Smooth muscle cell (in vitro differentiated cells): ENCODE measurements around the gene FHIT. TPM values are rescaled to one million over a fixed set of nuclear protein-coding genes. Genes with fewer than 3 reads are reported as not detected.

ENCODE experiments used
- DNase-seq: peaks from one replicate; lab custom pipeline; 2025; ENCODE audit not compliant: unreplicated experiment; lab: John Stamatoyannopoulos, UW
- H2AFZ ChIP-seq: fragments of 200-600 bp; sonication (generic); 2 replicates; pipeline ENCODE4 v1.6.0; 2016; ENCODE audit warnings: antibody characterized with exemption, low read depth, mild to moderate bottlenecking
- H3F3A ChIP-seq: fragments of 200-600 bp; sonication (generic); 2 replicates; pipeline ENCODE4 v1.6.0; 2017; ENCODE audit warnings: antibody characterized with exemption, low read depth
- H3K27ac ChIP-seq: fragments of 200-600 bp; sonication (generic); 2 replicates; pipeline ENCODE4 v1.5.1; 2016; ENCODE audit warnings: low read depth, mild to moderate bottlenecking
- H3K27me3 ChIP-seq: fragments of 200-600 bp; sonication (generic); 2 replicates; pipeline ENCODE4 v1.6.1; 2016; ENCODE audit warnings: low read depth, mild to moderate bottlenecking
- H3K36me3 ChIP-seq: fragments of 200-600 bp; sonication (generic); 2 replicates; pipeline ENCODE4 v1.5.1; 2016; ENCODE audit warnings: low read depth
- H3K4me1 ChIP-seq: fragments of 200-600 bp; sonication (generic); 2 replicates; pipeline ENCODE4 v1.5.1; 2016; ENCODE audit warnings: low read depth
- H3K4me2 ChIP-seq: fragments of 200-600 bp; sonication (generic); 2 replicates; pipeline ENCODE4 v1.6.0; 2016; ENCODE audit warnings: mild to moderate bottlenecking
- H3K4me3 ChIP-seq: fragments of 200-600 bp; sonication (generic); 2 replicates; pipeline ENCODE4 v1.5.1; 2016; ENCODE audit warnings: mild to moderate bottlenecking
- H3K79me2 ChIP-seq: fragments of 200-600 bp; sonication (generic); 2 replicates; pipeline ENCODE4 v1.6.0; 2016; ENCODE audit warnings: low read depth, mild to moderate bottlenecking
- H3K9ac ChIP-seq: fragments of 200-600 bp; sonication (generic); 2 replicates; pipeline ENCODE4 v1.6.0; 2016; ENCODE audit warnings: low read depth
- H3K9me3 ChIP-seq: fragments of 200-600 bp; sonication (generic); replicated peaks from 2 replicates; pipeline ENCODE4 v1.5.1; 2016; ENCODE audit warnings: low read depth
- H4K20me1 ChIP-seq: fragments of 200-600 bp; sonication (generic); 2 replicates; pipeline ENCODE4 v1.6.0; 2016; ENCODE audit warnings: low read depth
- WGBS: methylation state at CpG from one replicate; pipeline ENCODE4 v1.1.7; 2016; ENCODE audit warnings: low lambda C conversion rate; 5-methylcytosine and 5-hydroxymethylcytosine counted together
- polyA plus RNA-seq: library from polyadenylated mRNA; unstranded; fragments of >200 nt; fragmentation: Nextera tagmentation; extraction: Ambion mirVana; gene quantifications from 2 replicates; pipeline ENCODE4 v1.2.1, GENCODE V29; 2016
- total RNA-seq: library from RNA; depleted of rRNA; stranded (reverse); fragments of >200 nt; gene quantifications from 2 replicates; pipeline ENCODE4 v1.2.3, GENCODE V29; 2014
- TF ChIP-seq, protein P1 (sequence below): fragments of 200-600 bp; sonication (generic); IDR thresholded peaks from 2 replicates; pipeline ENCODE4 v1.5.1; 2017; ENCODE audit warnings: borderline replicate concordance, mild to moderate bottlenecking, antibody characterized with exemption; ENCODE audit not compliant: insufficient read depth, poor library complexity, severe bottlenecking

The FHIT gene
- total and polyA plus RNA-seq, 2 experiments from 2014 or later, result 5.9 to 6.7 TPM

DNA sequence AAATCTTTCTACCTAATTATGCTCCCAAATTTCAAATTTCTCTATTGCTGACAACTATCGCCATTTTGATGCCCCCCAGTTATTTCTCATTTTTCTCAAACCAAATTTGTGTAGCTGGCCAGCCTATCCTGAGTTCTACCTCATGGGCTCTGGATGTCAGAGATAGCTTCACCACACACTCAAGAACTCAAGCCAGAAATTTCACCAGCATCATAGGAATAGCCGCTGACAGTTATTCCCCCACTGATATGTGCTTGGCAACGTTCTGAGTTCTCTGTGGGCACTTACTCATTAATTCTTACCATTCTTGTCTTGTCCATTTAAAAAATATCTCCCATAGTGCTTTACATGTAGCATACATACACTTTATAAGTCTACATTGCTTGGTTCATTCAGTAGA is 264.7 kb downstream of the FHIT start:
- H3K9me3 ChIP-seq, result peaks cover 6% of the 10 kb centered on the region
- no peak overlapping the region for H3K4me3 ChIP-seq
- H2AFZ ChIP-seq, result no peak overlapping the region
- WGBS, result 91% methylated on average over 3 of the region's 3 CpGs
- TF ChIP-seq, protein P1, sequence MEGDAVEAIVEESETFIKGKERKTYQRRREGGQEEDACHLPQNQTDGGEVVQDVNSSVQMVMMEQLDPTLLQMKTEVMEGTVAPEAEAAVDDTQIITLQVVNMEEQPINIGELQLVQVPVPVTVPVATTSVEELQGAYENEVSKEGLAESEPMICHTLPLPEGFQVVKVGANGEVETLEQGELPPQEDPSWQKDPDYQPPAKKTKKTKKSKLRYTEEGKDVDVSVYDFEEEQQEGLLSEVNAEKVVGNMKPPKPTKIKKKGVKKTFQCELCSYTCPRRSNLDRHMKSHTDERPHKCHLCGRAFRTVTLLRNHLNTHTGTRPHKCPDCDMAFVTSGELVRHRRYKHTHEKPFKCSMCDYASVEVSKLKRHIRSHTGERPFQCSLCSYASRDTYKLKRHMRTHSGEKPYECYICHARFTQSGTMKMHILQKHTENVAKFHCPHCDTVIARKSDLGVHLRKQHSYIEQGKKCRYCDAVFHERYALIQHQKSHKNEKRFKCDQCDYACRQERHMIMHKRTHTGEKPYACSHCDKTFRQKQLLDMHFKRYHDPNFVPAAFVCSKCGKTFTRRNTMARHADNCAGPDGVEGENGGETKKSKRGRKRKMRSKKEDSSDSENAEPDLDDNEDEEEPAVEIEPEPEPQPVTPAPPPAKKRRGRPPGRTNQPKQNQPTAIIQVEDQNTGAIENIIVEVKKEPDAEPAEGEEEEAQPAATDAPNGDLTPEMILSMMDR, result no peak
- no peak overlapping the region for H3K27ac ChIP-seq
- no peaks in the 10 kb centered on the region for H3K36me3 ChIP-seq
- H3F3A ChIP-seq, result no peaks in the 10 kb centered on the region
- DNase-seq, result no peak
- no peaks in the 10 kb centered on the region for H3K4me1 ChIP-seq
- no peaks in the 10 kb centered on the region for H4K20me1 ChIP-seq
- no peaks in the 10 kb centered on the region for H3K27me3 ChIP-seq
- H3K9ac ChIP-seq, result no peak overlapping the region
- no peak overlapping the region for H3K4me2 ChIP-seq
- no peaks in the 10 kb centered on the region for H3K79me2 ChIP-seq

DNA sequence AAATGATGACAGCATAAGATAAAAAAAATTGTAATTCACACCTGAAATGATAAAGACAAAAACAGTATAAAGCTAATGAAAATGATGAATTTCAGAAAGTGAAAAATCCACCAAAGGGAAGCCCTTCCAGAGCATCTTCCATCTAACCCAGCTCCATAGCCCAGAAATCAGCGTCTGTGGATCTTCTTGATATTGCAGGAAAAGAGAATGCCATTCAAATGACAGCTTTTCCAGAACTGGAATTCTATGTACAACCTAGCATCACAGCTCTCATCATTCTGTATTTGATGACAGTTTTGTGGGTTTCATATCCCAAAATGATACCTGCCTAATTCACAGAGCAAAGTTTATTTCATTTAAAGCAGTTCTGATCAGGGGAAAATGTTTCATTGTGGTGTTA is 267.3 kb downstream of the FHIT start:
- WGBS, result 97% methylated on average over 1 of the region's 1 CpG
- Histone ChIP-seq H3K4me2 (no peak overlapping the region), H3K4me3 (no peak overlapping the region), H3K27ac (no peak overlapping the region), H4K20me1 (no peaks in the 10 kb centered on the region), H3K27me3 (no peaks in the 10 kb centered on the region), H3K9me3 (peaks cover 6% of the 10 kb centered on the region), H3K36me3 (no peaks in the 10 kb centered on the region), H3K9ac (no peak overlapping the region), H3K79me2 (no peaks in the 10 kb centered on the region), H3F3A (peaks cover 6% of the 10 kb centered on the region), H3K4me1 (peaks cover 5% of the 10 kb centered on the region), H2AFZ (no peak overlapping the region)
- no peak for DNase-seq
- TF ChIP-seq, protein P1, result no peak

DNA sequence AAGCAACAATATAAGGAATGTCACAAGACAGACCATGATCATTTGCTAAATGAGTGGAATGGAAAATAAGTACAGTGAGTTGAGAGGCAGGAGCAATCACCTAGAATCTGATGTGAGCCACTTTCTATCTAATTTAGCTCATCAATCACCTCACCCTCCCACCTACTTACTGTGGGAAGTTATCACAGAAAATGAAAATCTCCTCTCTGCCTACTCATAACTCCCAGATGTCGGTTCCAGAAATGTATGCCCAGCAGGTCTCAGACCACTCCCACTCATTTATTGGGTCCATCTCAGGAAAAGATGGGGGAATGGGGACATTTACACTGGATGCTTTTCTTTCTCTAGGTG is 270.9 kb downstream of the FHIT start:
- Histone ChIP-seq H4K20me1 (no peaks in the 10 kb centered on the region), H3K79me2 (no peaks in the 10 kb centered on the region), H3K27ac (peak overlapping the region; percentile 62), H3F3A (peaks cover 6% of the 10 kb centered on the region), H2AFZ (no peak overlapping the region), H3K27me3 (no peaks in the 10 kb centered on the region), H3K4me1 (peaks cover 5% of the 10 kb centered on the region), H3K9ac (no peak overlapping the region), H3K4me2 (peak overlapping the region; percentile 76), H3K36me3 (no peaks in the 10 kb centered on the region), H3K4me3 (no peak overlapping the region), H3K9me3 (no peaks in the 10 kb centered on the region)
- TF ChIP-seq, protein P1, result no peak
- DNase-seq, result no peak
- 15% methylated on average over 1 of the region's 1 CpG for WGBS

DNA sequence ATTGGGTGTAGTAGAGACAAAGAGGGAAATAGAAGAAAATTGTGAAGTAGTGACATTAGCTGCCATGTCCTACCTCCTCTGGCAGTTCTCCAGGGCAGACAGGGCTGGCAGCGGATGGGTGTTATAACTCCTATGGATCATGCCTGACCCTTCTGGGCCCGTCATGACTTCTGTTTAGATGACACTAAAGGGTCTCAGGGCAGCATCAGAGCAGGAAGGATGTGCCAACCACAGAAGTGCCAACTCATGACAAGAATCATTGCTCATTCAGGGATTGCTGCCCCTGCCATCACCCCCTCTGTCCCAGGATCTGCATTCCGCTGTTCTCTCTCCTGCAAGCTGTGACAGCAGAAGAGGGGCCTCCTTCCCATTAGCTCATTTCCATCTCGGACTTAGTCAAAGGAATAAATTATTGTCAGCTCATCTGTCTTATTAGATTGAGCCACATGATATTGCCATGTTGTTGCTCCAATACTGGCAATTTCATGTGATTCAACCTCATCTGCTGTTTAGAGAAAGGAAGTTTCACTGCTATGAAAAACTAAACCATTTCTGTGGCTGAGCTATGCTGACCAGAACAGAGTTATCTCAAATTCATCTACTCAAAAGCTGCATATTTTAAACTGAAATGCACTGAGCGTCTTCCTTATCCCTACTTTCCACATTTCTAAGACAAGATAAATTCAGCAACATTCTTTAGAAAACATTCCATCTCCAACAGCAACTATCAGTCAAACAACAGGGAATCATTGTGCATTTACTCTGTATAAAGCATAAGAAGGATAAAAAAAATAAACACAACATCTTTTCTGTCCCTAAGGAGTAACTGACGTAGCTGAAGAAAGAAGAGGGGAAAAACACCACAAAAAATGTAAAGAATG is 271.6 kb downstream of the FHIT start:
- H3K4me3 ChIP-seq, result no peak overlapping the region
- TF ChIP-seq, protein P1, result no peak
- H2AFZ ChIP-seq, result peak overlapping the region; percentile 67
- no peaks in the 10 kb centered on the region for H4K20me1 ChIP-seq
- H3F3A ChIP-seq, result peaks cover 6% of the 10 kb centered on the region
- no peaks in the 10 kb centered on the region for H3K9me3 ChIP-seq
- H3K4me2 ChIP-seq, result peak overlapping the region; percentile 76
- H3K9ac ChIP-seq, result no peak overlapping the region
- WGBS, result 61% methylated on average over 6 of the region's 6 CpGs
- H3K4me1 ChIP-seq, result peaks cover 5% of the 10 kb centered on the region
- H3K36me3 ChIP-seq, result no peaks in the 10 kb centered on the region
- no peaks in the 10 kb centered on the region for H3K79me2 ChIP-seq
- peak overlapping the region; percentile 62 for H3K27ac ChIP-seq
- DNase-seq, result no peak
- no peaks in the 10 kb centered on the region for H3K27me3 ChIP-seq
